Stomach (tissue), 4 donors: Measurements from ENCODE around the gene NMRK2.

ENCODE experiments used
- EP300 ChIP-seq: sonication (generic); formaldehyde crosslinking; IDR thresholded peaks from one replicate; pipeline ENCODE4 v1.6.1; 2017; ENCODE audit warnings: antibody characterized with exemption
- POLR2A ChIP-seq, 4 donors: fragments of 450-650 bp; IDR thresholded peaks; one replicate each; pipeline ENCODE4 v1.6.1; 2016; ENCODE audit warnings: antibody characterized with exemption in 4 of 4, control low read depth in 2 of 4, mild to moderate bottlenecking in 1 of 4, moderate library complexity in 1 of 4
- POLR2AphosphoS5 ChIP-seq, 3 donors: sonication (generic); formaldehyde crosslinking; IDR thresholded peaks; one replicate each; pipeline ENCODE4 v1.6.1; 2016; ENCODE audit warnings: antibody characterized with exemption in 3 of 3
- TF ChIP-seq, protein P1 (sequence below), 7 experiments: fragments of 450-650 bp in 4 of 7; fragments of 200-600 bp in 3 of 7; sonication (generic) in 3 of 7; IDR thresholded peaks; one replicate each; pipeline ENCODE4 v1.5.1; 2016 to 2019; ENCODE audit warnings: antibody characterized with exemption in 7 of 7, control low read depth in 2 of 7, mild to moderate bottlenecking in 1 of 7

- TF ChIP-seq, protein P1, sequence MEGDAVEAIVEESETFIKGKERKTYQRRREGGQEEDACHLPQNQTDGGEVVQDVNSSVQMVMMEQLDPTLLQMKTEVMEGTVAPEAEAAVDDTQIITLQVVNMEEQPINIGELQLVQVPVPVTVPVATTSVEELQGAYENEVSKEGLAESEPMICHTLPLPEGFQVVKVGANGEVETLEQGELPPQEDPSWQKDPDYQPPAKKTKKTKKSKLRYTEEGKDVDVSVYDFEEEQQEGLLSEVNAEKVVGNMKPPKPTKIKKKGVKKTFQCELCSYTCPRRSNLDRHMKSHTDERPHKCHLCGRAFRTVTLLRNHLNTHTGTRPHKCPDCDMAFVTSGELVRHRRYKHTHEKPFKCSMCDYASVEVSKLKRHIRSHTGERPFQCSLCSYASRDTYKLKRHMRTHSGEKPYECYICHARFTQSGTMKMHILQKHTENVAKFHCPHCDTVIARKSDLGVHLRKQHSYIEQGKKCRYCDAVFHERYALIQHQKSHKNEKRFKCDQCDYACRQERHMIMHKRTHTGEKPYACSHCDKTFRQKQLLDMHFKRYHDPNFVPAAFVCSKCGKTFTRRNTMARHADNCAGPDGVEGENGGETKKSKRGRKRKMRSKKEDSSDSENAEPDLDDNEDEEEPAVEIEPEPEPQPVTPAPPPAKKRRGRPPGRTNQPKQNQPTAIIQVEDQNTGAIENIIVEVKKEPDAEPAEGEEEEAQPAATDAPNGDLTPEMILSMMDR (IDR thresholded peaks at IDR 0.05): no peak
- TF ChIP-seq EP300: no peak
- no peak for TF ChIP-seq POLR2A (IDR thresholded peaks at IDR 0.05)
- TF ChIP-seq POLR2AphosphoS5 (IDR thresholded peaks at IDR 0.05): no peak
Measured at GRCh38 chr19:3950871-3951861, 18.3 kb downstream of the NMRK2 start.
